K562 (cell line): Measurements from ENCODE around the gene CIAO3. TPM values are rescaled to one million over a fixed set of nuclear protein-coding genes. Genes with fewer than 3 reads are reported as not detected.

Experiments
- CBX1 ChIP-seq: sonication (generic); IDR thresholded peaks from 2 replicates; pipeline ENCODE4 v1.6.1; 2016; ENCODE audit warnings: antibody characterized with exemption, low read depth, mild to moderate bottlenecking
- FUS ChIP-seq: fragments of 200-400 bp; formaldehyde crosslinking; optimal IDR thresholded peaks from 2 replicates; pipeline ENCODE3; 2017; ENCODE audit warnings: low read depth, low read length
- HIVEP1 ChIP-seq: fragments of 250-450 bp; sonication (Bioruptor Pico); IDR thresholded peaks from 2 replicates; pipeline ENCODE4 v1.4.0; 2020; ENCODE audit warnings: mild to moderate bottlenecking
- KAT7 ChIP-seq: sonication (generic); formaldehyde crosslinking; IDR thresholded peaks from 2 replicates; pipeline ENCODE4 v1.8.0; 2022; ENCODE audit warnings: missing genetic modification reagents, mild to moderate bottlenecking, borderline replicate concordance
- MCM5 ChIP-seq: fragments of 450-650 bp; IDR thresholded peaks from 2 replicates; pipeline ENCODE4 v1.6.1; 2016; ENCODE audit warnings: low read depth
- NEUROD1 ChIP-seq: fragments of 150-350 bp; IDR thresholded peaks from 2 replicates; pipeline ENCODE4 v1.6.1; 2014; ENCODE audit warnings: borderline replicate concordance, low read length, low read depth; ENCODE audit not compliant: partially characterized antibody
- NRF1 ChIP-seq, 2 experiments: fragments of 450-650 bp; IDR thresholded peaks in 1 of 2; conservative IDR thresholded peaks in 1 of 2; 2 replicates each; pipeline ENCODE4 v1.6.1; 2014; ENCODE audit warnings: mild to moderate bottlenecking in 2 of 2
- SAFB2 ChIP-seq: fragments of 200-400 bp; formaldehyde crosslinking; IDR thresholded peaks from 2 replicates; pipeline ENCODE4 v1.6.1; 2018; ENCODE audit warnings: borderline replicate concordance, low read length, low read depth, moderate library complexity; ENCODE audit not compliant: severe bottlenecking
- TGIF2 ChIP-seq: sonication (generic); formaldehyde crosslinking; IDR thresholded peaks from 2 replicates; pipeline ENCODE4 v1.8.1; 2022; ENCODE audit warnings: mild to moderate bottlenecking, missing genetic modification reagents, moderate library complexity
- ZKSCAN3 ChIP-seq: fragments of 250-450 bp; sonication (Bioruptor Pico); IDR thresholded peaks from 2 replicates; pipeline ENCODE4 v1.4.0; 2020
- ZNF212 ChIP-seq: fragments of 450-650 bp; formaldehyde crosslinking; IDR thresholded peaks from 2 replicates; pipeline ENCODE4 v1.4.0; 2020; ENCODE audit warnings: mild to moderate bottlenecking
- ZNF57 ChIP-seq: fragments of 450-650 bp; formaldehyde crosslinking; IDR thresholded peaks from 2 replicates; pipeline ENCODE4 v1.4.0; 2020; ENCODE audit warnings: mild to moderate bottlenecking, moderate library complexity
- polyA plus RNA-seq, 8 experiments: library from polyadenylated mRNA; depleted of rRNA in 4 of 8; stranded (reverse) in 5 of 8; unstranded in 3 of 8; fragments of >200 nt; fragmentation: Nextera tagmentation in 2 of 8; fragmentation: Illumina TruSeq in 1 of 8; extraction: Ambion mirVana in 2 of 8; extraction: Trizol in 1 of 8; gene quantifications; 2 replicates each; pipeline versions ENCODE4 v1.2.1 to v1.2.3, GENCODE V29; 2011 to 2014; ENCODE audit warnings: inconsistent platforms in 1 of 8, missing spikeins in 1 of 8
- total RNA-seq, 7 experiments: library from RNA; depleted of rRNA in 6 of 7; stranded (reverse); fragments of >200 nt in 6 of 7; fragmentation: Illumina TruSeq in 2 of 7; extraction: Trizol in 2 of 7; gene quantifications; 2 replicates each; pipeline versions ENCODE4 v1.2.1 to v1.2.3, GENCODE V29; 2011 to 2021; ENCODE audit warnings: low replicate concordance in 1 of 7
- TF ChIP-seq, protein P1 (sequence below): fragments of 250-450 bp; sonication (Bioruptor Pico); IDR thresholded peaks from 2 replicates; pipeline ENCODE4 v1.8.0; 2022; ENCODE audit warnings: inconsistent platforms
- TF ChIP-seq, protein P2 (sequence below): sonication (generic); formaldehyde crosslinking; IDR thresholded peaks from 2 replicates; pipeline ENCODE4 v1.8.1; 2023; ENCODE audit warnings: missing genetic modification reagents, mild to moderate bottlenecking, borderline replicate concordance
- TF ChIP-seq, protein P3 (sequence below), 3 experiments: IDR thresholded peaks in 2 of 3; conservative IDR thresholded peaks in 1 of 3; 2 replicates each; pipeline ENCODE4 v1.5.1; 2011 to 2012; ENCODE audit warnings: low read length in 3 of 3, mild to moderate bottlenecking in 3 of 3, control low read depth in 2 of 3, improper control_type of control experiment in 1 of 3, inconsistent platforms in 1 of 3, low read depth in 1 of 3, mixed read lengths in 1 of 3, moderate library complexity in 1 of 3; ENCODE audit not compliant: insufficient read depth in 2 of 3

CIAO3 gene
- total and polyA plus RNA-seq, 9 of the 15 experiments (the other 6 are each of a cell fraction or from before 2014, with no cell fraction given), result 2.2 to 35.6 (median 18.7) TPM

DNA sequence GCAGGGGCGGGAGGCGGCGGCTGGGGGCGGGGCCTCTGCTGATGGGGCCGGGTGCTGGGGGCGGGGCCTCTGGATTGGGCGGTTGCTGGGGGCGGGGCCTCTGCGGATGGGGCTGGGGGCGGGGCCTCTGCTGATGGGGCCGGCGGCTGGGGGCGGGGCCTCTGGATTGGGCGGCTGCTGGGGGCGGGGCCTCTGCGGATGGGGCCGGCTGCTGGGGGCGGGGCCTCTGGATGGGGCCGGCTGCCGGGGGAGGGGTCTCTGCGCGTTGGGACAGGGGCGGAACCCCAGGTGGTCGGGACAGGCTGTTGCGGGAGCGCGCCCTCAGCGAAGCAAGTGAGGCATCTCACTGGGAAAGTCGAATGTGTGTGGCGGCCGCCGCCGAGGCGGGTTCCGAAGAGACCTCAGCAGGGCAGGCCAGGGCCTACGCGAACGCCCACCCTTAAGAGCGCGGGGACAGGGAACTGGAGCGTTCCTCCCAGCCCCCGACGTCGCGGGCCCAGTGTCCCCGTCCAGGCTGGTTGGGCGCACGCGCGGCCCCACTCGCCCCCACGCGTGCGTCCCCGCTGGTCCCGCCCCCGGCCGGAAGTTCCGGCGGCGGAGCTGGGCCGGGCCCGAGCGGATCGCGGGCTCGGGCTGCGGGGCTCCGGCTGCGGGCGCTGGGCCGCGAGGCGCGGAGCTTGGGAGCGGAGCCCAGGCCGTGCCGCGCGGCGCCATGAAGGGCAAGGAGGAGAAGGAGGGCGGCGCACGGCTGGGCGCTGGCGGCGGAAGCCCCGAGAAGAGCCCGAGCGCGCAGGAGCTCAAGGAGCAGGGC lies 60.8 kb downstream of the CIAO3 start, which contains the start of gene STUB1 (continued):
- TF ChIP-seq, protein P1, sequence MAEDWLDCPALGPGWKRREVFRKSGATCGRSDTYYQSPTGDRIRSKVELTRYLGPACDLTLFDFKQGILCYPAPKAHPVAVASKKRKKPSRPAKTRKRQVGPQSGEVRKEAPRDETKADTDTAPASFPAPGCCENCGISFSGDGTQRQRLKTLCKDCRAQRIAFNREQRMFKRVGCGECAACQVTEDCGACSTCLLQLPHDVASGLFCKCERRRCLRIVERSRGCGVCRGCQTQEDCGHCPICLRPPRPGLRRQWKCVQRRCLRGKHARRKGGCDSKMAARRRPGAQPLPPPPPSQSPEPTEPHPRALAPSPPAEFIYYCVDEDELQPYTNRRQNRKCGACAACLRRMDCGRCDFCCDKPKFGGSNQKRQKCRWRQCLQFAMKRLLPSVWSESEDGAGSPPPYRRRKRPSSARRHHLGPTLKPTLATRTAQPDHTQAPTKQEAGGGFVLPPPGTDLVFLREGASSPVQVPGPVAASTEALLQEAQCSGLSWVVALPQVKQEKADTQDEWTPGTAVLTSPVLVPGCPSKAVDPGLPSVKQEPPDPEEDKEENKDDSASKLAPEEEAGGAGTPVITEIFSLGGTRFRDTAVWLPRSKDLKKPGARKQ (CRISPR knock-in tag), result no peak
- TF ChIP-seq FUS, result no peak
- no peak for TF ChIP-seq ZNF212 (CRISPR knock-in tag)
- no peak for TF ChIP-seq TGIF2 (CRISPR knock-in tag)
- TF ChIP-seq CBX1, result 0 out of 2 replicates have a peak, but pooled peaks have one; percentile 20
- no peak for TF ChIP-seq NEUROD1
- TF ChIP-seq HIVEP1 (CRISPR knock-in tag), result no peak
- TF ChIP-seq MCM5, result no peak
- TF ChIP-seq, protein P2, sequence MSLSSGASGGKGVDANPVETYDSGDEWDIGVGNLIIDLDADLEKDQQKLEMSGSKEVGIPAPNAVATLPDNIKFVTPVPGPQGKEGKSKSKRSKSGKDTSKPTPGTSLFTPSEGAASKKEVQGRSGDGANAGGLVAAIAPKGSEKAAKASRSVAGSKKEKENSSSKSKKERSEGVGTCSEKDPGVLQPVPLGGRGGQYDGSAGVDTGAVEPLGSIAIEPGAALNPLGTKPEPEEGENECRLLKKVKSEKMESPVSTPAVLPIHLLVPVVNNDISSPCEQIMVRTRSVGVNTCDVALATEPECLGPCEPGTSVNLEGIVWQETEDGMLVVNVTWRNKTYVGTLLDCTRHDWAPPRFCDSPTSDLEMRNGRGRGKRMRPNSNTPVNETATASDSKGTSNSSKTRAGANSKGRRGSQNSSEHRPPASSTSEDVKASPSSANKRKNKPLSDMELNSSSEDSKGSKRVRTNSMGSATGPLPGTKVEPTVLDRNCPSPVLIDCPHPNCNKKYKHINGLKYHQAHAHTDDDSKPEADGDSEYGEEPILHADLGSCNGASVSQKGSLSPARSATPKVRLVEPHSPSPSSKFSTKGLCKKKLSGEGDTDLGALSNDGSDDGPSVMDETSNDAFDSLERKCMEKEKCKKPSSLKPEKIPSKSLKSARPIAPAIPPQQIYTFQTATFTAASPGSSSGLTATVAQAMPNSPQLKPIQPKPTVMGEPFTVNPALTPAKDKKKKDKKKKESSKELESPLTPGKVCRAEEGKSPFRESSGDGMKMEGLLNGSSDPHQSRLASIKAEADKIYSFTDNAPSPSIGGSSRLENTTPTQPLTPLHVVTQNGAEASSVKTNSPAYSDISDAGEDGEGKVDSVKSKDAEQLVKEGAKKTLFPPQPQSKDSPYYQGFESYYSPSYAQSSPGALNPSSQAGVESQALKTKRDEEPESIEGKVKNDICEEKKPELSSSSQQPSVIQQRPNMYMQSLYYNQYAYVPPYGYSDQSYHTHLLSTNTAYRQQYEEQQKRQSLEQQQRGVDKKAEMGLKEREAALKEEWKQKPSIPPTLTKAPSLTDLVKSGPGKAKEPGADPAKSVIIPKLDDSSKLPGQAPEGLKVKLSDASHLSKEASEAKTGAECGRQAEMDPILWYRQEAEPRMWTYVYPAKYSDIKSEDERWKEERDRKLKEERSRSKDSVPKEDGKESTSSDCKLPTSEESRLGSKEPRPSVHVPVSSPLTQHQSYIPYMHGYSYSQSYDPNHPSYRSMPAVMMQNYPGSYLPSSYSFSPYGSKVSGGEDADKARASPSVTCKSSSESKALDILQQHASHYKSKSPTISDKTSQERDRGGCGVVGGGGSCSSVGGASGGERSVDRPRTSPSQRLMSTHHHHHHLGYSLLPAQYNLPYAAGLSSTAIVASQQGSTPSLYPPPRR (CRISPR knock-in tag), result no peak
- TF ChIP-seq, protein P3, sequence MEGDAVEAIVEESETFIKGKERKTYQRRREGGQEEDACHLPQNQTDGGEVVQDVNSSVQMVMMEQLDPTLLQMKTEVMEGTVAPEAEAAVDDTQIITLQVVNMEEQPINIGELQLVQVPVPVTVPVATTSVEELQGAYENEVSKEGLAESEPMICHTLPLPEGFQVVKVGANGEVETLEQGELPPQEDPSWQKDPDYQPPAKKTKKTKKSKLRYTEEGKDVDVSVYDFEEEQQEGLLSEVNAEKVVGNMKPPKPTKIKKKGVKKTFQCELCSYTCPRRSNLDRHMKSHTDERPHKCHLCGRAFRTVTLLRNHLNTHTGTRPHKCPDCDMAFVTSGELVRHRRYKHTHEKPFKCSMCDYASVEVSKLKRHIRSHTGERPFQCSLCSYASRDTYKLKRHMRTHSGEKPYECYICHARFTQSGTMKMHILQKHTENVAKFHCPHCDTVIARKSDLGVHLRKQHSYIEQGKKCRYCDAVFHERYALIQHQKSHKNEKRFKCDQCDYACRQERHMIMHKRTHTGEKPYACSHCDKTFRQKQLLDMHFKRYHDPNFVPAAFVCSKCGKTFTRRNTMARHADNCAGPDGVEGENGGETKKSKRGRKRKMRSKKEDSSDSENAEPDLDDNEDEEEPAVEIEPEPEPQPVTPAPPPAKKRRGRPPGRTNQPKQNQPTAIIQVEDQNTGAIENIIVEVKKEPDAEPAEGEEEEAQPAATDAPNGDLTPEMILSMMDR (IDR thresholded peaks at IDR 0.05 in 2 of 3, conservative IDR thresholded peaks at IDR 0.05 in 1 of 3; ENCODE audit: insufficient read depth in 2 of 3, low read depth in 1 of 3, low read length in 3 of 3), result no peak
- no peak for TF ChIP-seq KAT7 (CRISPR knock-in tag)
- TF ChIP-seq ZKSCAN3 (CRISPR knock-in tag), result no peak
- TF ChIP-seq SAFB2, result no peak
- peak; percentile 88 to 90 for TF ChIP-seq NRF1 (conservative IDR thresholded peaks at IDR 0.05 in 1 of 2, IDR thresholded peaks at IDR 0.05 in 1 of 2)
- TF ChIP-seq ZNF57, result no peak
